Measurements from ENCODE around the gene RBM33.

DNA sequence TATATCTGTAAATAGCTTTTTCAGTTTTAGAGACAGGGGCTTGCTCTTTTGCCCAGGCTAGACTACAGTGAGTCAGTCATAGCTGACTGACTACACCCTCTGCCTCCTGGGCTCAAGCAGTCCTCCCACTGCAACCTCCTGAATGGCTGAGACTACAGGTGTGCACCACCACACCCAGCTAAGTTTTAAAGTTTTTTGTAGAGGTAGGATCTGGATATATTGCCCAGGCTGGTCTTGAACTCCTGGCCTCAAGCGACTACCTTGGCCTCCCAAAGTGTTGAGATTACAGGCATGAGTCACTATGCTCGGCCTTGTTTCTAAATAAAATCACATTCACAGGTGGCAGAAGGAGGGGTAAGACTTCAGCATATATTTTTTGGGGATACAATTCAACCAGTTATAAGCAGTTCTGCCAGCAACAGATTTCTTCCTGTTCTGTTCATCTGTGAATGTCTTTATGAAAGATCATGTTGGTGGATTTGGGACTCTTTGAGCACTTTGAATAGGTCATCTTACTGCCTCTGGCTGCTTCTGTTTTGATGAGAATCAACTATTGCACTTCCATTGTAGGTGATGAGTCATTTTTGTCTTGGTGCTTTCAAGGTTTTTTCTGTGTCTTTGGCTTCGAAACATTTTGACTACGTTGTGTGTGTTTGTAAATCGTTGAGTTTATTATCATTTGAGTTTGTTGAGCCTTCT, 15.7 kb downstream of the RBM33 start:
- TF ChIP-seq, protein P1, sequence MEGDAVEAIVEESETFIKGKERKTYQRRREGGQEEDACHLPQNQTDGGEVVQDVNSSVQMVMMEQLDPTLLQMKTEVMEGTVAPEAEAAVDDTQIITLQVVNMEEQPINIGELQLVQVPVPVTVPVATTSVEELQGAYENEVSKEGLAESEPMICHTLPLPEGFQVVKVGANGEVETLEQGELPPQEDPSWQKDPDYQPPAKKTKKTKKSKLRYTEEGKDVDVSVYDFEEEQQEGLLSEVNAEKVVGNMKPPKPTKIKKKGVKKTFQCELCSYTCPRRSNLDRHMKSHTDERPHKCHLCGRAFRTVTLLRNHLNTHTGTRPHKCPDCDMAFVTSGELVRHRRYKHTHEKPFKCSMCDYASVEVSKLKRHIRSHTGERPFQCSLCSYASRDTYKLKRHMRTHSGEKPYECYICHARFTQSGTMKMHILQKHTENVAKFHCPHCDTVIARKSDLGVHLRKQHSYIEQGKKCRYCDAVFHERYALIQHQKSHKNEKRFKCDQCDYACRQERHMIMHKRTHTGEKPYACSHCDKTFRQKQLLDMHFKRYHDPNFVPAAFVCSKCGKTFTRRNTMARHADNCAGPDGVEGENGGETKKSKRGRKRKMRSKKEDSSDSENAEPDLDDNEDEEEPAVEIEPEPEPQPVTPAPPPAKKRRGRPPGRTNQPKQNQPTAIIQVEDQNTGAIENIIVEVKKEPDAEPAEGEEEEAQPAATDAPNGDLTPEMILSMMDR (IDR thresholded peaks at IDR 0.05): no peak
- no peak for TF ChIP-seq POLR2A (IDR thresholded peaks at IDR 0.05; ENCODE audit: low read depth)
- TF ChIP-seq POLR2AphosphoS5 (IDR thresholded peaks at IDR 0.05): no peak
- TF ChIP-seq EP300 (IDR thresholded peaks at IDR 0.05): no peak

All from esophagus muscularis mucosa (tissue), 4 donors.